Suppressor macrophage treated with lipopolysaccharide for 4 hours (primary cell): Measurements from ENCODE around the gene PGM1.
"Not testable (repeated sequence)": the region's sequence is repeated elsewhere in the genome, so short reads cannot be mapped to it uniquely, and the experiment has no call there.

Source experiments
- DNase-seq: peaks from one replicate; pipeline ENCODE4 v3.0.0-alpha.2; 2020

The PGM1 gene

DNA sequence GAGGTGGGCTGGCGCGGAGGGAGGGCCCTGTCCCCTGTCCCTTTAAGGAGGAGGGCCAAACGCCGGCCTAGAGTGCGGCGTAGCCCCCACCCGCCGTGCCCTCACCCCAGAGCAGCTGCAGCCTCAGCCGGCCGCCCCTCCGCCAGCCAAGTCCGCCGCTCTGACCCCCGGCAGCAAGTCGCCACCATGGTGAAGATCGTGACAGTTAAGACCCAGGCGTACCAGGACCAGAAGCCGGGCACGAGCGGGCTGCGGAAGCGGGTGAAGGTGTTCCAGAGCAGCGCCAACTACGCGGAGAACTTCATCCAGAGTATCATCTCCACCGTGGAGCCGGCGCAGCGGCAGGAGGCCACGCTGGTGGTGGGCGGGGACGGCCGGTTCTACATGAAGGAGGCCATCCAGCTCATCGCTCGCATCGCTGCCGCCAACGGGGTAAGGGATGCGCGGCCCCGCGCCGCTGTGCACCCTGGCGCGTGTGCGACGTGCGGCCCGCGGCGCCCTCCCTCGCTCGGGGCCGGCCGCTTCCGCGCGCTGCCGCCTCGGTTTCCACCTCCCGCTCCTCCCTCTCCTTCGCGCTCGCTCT, at the start of gene PGM1:
TSS of gene PGM1 (plus strand) at position 109 of the 583 bp plus-strand sequence. CDS start at position 187, 78 bp downstream.
- peak; percentile 91 for DNase-seq

GRCh38 chr1:63545780-63546179, 47.4 kb upstream of the PGM1 start:
- DNase-seq = peak; percentile 2

DNA sequence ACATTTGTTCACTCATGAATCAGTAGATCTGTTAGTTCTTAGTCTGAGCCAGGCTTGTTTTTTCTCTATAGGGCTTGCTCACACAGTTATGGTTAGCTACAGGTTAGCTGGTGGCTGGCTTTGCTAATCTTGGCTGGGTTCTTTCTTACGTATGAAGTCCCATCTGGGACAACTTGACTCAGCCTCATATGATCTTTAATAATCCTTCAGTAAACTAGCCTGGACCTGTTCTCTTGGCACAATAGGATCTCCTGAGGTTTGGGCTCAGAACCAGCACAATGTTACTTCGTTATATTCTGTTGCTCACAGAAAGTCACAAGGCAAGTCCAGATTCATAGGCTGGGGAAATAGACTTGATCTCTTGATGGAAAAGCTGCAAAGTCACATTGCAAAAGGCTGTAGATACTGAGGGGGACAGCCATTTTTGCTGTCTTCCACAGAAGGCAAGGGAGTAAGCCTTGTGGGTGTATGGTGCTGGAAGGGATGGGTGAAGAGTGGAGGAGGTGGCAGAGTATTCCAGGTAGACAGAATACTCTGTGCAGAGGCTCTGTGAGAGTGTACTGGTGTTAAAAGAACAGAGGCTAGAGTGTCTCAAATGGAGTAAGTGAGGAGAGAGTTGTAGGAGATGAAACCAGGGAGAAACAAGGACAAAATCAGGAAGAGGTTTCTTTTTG, 45.5 kb upstream of the PGM1 start:
- no peak for DNase-seq

- no peak for DNase-seq
Observed at GRCh38 chr1:63548303-63548702, 44.9 kb upstream of the PGM1 start.

DNA sequence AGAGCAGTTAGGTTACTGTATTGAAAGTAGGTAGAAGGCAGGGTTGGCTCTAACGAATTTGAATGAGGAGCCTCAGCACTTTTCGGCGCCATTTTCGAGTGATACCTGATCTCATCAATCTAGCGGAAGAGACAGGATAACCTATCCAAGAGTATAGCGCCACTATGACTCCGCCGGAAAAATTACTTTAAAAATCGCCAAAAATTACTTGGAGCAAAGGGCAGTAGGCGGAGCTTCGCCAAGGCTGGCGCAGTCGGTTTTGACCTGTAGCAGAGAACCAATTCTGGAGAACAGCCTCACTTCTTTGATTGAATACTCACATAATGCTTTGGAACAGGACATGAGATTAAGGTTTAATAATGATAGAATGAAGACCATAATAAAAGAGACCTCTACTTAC, 44.3 kb upstream of the PGM1 start:
- DNase-seq = no peak

GRCh38 chr1:63555480-63555879, 37.7 kb upstream of the PGM1 start:
- DNase-seq = no peak

DNA sequence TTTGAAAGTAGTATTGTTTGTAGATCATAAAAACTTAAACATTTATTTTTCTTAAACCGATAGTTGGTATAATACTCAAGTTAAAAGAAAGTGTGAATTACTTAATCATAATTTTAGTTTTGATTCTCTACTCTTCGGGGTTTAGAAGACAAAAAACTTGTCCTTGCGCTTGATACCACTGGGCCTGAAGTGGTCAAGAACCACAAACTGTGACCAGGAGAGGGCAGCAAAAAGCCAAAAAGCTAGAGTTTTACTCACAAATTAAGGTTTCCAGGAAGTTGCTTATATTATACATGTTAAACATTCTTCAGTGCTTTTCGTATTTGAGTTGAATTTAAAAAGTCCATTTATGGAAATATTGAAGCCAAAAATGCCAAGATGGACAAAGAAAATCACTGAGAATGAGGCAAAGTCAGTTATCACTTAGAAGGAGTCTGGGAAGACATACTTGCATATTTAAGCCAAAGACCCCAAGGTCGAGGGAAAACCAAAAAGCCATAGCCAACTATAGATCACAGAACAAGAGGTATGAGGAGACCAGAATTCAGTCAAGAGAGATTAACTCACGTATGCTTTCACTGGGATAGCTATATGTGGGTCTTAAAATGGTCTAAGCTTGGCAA, 35.7 kb upstream of the PGM1 start:
- DNase-seq = peak; percentile 53

DNA sequence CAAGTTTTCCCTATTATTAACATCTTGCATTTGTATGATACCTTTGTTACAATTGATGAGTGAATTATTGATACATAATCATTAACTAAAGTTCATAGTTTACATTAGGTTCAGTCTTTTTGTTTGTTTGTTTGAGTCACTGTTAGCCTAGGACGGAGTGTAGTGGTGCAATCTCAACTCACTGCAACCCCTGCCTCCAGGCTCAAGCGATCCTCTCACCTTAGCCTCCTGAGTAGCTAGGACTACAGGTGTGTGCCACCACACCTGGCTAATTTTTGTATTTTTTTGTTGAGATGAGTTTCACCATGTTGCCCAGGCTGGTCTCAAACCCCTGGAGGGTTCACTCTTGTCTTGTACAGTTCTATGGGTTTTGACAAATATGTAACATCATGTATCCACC, 33.9 kb upstream of the PGM1 start:
- no peak for DNase-seq

DNA sequence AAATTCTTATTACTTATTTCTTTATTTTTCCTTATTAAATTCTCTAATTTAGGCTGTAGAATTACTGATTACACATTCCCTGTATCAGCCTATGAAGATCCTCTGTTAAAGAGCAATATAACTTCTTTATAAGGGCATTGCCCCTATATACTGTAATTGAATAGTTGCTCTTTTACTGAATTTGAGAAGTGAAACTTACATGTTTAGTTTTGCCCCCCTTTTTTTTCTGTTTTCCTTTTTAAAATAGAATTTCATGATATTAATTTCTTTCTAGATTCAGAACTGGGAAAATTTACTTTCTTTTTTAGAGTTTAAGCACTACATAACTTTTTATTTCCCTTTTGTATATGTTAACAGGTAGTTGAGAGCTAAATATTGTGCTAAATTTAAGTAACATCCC, 29.5 kb upstream of the PGM1 start:
- DNase-seq = no peak

GRCh38 chr1:63569068-63569467, 24.1 kb upstream of the PGM1 start:
- no peak for DNase-seq

- DNase-seq = no peak
Observed at GRCh38 chr1:63569640-63570316, 23.4 kb upstream of the PGM1 start.

GRCh38 chr1:63572686-63573085, 20.5 kb upstream of the PGM1 start:
- DNase-seq = not testable (repeated sequence)

GRCh38 chr1:63574203-63574796, 18.9 kb upstream of the PGM1 start:
- DNase-seq = not testable (repeated sequence)

DNA sequence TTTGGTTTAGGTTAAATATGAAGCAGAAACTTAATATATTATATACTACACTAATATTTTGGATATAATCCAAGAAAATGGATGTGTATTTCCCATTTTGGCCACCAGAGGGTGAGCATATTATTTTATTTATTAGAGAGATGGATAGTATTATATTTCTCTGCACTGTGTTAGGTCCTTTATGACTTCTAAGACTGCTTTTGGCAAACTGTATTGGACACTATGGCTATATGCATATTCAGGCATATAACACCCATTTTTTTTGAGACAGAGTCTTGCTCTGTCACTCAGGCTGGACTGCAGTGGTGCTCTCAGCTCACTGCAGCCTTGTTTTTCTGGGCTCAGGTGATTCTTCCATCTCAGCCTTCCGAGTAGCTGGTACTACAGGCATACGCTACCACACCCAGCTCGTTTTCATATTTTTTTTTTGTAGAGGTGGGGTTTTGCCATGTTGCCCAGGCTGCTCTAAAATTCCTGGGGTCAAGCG, 17.8 kb upstream of the PGM1 start:
- DNase-seq = peak; percentile 65

- DNase-seq = not testable (repeated sequence)
Observed at GRCh38 chr1:63586326-63586725, 6.9 kb upstream of the PGM1 start.

- DNase-seq = no peak
Observed at GRCh38 chr1:63590166-63590560, 3.0 kb upstream of the PGM1 start.

DNA sequence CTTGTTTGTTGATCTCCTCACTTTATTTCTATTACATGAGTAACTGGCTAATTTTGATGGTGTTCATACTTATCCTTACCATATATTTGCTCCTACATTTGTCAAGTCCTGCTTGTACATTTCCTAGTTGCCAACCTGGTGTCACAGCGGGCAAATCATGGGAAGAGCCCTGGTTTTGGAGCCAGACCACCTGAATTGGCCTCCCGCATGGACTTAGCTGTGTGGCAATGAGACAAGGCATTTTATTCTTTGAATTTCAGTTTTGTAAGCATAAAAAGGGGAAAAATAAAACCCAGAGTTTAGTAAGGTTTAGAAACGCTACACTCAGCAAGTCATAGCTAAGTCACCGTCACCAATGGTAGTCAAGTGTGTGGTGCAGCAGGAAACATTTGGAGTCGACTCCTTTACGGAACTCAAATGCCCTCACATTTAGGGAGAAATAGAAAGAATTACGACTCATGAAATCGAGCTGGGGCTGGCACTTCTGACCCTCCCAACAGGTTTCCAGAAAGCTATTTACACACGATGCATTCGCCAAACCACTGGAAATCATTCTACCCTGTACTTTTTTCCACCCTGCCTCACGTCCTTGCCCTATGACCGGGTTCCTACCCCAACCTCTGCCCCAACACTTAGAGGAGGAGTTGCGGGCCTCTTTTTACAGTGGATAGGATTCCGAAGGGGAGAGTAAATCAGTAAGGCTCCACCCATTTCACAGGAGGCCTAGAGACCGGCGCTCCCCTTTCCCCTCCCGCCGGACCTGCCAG, 492 bp upstream of the PGM1 start:
- peak; percentile 46 for DNase-seq

DNA sequence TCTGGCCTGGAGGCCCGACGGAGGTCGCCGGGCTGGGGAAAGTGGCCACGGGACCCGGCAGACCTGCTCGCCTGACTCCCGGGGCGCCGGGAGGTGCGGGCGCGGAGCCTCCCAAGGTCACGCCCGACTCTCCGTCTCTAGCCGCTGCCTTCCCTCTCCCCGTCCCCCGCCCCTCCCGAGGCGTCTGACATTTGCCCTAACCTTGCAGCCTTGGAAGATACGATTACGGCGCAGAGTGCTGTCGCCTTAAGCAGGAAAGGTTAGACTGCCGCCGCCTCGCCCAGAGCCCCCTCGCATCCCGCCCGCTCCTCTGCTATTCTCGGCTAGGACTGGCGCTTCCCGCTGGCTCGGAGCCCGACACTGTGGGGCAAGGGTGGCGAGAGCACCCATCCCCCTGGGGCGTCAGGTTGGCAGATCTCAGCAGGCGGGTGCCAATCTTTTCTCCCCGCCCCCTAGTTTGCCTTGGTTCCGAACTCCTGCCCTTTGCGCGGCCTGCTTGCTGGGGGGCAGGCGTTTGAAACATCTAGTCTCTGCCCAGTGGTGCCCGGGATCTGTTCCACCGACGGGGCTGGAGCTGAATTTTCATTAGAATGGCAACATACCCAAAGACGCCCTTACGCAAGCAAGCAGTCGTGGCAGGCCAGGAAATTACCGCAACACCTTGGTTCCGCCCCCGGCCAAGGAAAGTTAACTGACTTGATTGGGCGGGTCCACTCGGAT, 835 bp downstream of the PGM1 start:
- peak; percentile 79 for DNase-seq

GRCh38 chr1:63595435-63595834, 2.2 kb downstream of the PGM1 start:
- DNase-seq = no peak

- DNase-seq = no peak
Observed at GRCh38 chr1:63599799-63600198, 6.6 kb downstream of the PGM1 start.

DNA sequence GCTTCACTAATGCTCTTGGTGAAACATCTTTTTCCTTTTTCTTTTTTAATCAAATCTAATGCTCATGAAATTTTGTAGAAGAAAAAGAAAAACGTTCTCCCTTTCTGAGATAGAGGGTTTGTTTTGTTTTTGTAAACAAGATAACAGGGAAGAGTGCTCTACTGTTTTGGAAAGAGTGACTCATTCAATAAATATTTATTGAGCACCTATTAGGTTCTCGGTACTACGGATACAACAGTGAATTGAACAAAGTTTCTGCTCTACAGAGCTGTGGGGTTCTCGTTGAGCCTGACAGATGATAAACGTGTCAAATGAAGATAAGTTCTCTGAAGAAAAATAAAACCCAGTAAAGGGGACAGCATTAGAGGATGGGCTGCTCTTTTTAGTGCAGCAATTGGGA, 7.0 kb downstream of the PGM1 start:
- no peak for DNase-seq

GRCh38 chr1:63601061-63601460, 7.8 kb downstream of the PGM1 start:
- no peak for DNase-seq
